ENCODE data around the gene IL1RL2.

DNA sequence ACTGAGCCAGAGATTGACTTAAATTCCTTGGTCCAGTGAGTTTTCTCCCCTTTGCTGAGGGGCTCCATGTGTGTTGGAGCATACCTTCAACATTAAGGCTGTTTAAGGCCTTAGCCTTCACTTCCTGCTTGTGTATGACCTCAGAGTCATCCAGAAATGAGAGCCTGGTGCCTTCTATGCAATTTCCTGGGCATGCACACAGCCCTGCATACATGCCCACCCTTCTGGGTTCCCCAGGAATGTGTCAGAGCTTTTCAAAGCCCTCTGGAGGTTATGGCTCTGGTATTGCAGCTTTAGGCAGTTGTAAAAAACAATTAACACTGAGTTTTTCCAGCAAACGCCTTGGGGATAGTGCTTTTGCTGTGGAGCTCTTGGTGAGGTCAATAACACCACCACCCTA lies 27.5 kb upstream of the IL1RL2 start:
- TF ChIP-seq, protein P1, sequence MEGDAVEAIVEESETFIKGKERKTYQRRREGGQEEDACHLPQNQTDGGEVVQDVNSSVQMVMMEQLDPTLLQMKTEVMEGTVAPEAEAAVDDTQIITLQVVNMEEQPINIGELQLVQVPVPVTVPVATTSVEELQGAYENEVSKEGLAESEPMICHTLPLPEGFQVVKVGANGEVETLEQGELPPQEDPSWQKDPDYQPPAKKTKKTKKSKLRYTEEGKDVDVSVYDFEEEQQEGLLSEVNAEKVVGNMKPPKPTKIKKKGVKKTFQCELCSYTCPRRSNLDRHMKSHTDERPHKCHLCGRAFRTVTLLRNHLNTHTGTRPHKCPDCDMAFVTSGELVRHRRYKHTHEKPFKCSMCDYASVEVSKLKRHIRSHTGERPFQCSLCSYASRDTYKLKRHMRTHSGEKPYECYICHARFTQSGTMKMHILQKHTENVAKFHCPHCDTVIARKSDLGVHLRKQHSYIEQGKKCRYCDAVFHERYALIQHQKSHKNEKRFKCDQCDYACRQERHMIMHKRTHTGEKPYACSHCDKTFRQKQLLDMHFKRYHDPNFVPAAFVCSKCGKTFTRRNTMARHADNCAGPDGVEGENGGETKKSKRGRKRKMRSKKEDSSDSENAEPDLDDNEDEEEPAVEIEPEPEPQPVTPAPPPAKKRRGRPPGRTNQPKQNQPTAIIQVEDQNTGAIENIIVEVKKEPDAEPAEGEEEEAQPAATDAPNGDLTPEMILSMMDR (conservative IDR thresholded peaks at IDR 0.05 in 1 of 2, IDR thresholded peaks at IDR 0.05 in 1 of 2; ENCODE audit: low read depth in 1 of 2, low read length in 2 of 2) = no peak
- no peak for TF ChIP-seq EZH2 (IDR thresholded peaks at IDR 0.05; ENCODE audit: low read length, missing control alignments)

All from fibroblast of lung (primary cell).